ENCODE data around the gene RNF144B.
"Not testable (repeated sequence)": the region's sequence is repeated elsewhere in the genome, so short reads cannot be mapped to it uniquely, and the experiment has no call there.

RNF144B gene

GRCh38 chr6:18352001-18352400, 35.1 kb upstream of the RNF144B start:
- Histone ChIP-seq H3K9me3 (ENCODE audit: control insufficient read depth, insufficient read depth, low read length) (no peaks in the 10 kb centered on the region), H3K4me3 (ENCODE audit: low read length) (no peak overlapping the region), H3K36me3 (ENCODE audit: control insufficient read depth, insufficient read depth, low read length) (no peaks in the 10 kb centered on the region), H3K27ac (ENCODE audit: low read length) (no peak overlapping the region), H3K4me1 (ENCODE audit: control insufficient read depth, insufficient read depth, low read length) (no peaks in the 10 kb centered on the region), H3K27me3 (ENCODE audit: control insufficient read depth, insufficient read depth, low read length) (no peaks in the 10 kb centered on the region)
- no CpG with 5 or more reads among the region's 4 CpGs for WGBS (ENCODE audit: insufficient coverage, insufficient read length)
- no peak for DNase-seq (ENCODE audit: low read depth, low spot score)

- H3K4me1 ChIP-seq (ENCODE audit: control insufficient read depth, insufficient read depth, low read length) = no peaks in the 10 kb centered on the region
- DNase-seq (ENCODE audit: low read depth, low spot score) = no peak
- H3K27me3 ChIP-seq (ENCODE audit: control insufficient read depth, insufficient read depth, low read length) = no peaks in the 10 kb centered on the region
- no CpG with 5 or more reads among the region's 2 CpGs for WGBS (ENCODE audit: insufficient coverage, insufficient read length)
- no peak overlapping the region for H3K4me3 ChIP-seq (ENCODE audit: low read length)
- H3K36me3 ChIP-seq (ENCODE audit: control insufficient read depth, insufficient read depth, low read length) = no peaks in the 10 kb centered on the region
- no peak overlapping the region for H3K27ac ChIP-seq (ENCODE audit: low read length)
- H3K9me3 ChIP-seq (ENCODE audit: control insufficient read depth, insufficient read depth, low read length) = no peaks in the 10 kb centered on the region
Observed at GRCh38 chr6:18352842-18353241, 34.3 kb upstream of the RNF144B start.

- Histone ChIP-seq H3K27me3 (ENCODE audit: control insufficient read depth, insufficient read depth, low read length) (no peaks in the 10 kb centered on the region), H3K27ac (ENCODE audit: low read length) (no peak overlapping the region), H3K4me1 (ENCODE audit: control insufficient read depth, insufficient read depth, low read length) (no peaks in the 10 kb centered on the region), H3K36me3 (ENCODE audit: control insufficient read depth, insufficient read depth, low read length) (no peaks in the 10 kb centered on the region), H3K4me3 (ENCODE audit: low read length) (no peak overlapping the region), H3K9me3 (ENCODE audit: control insufficient read depth, insufficient read depth, low read length) (no peaks in the 10 kb centered on the region)
- no CpG with 5 or more reads among the region's 2 CpGs for WGBS (ENCODE audit: insufficient coverage, insufficient read length)
- DNase-seq (ENCODE audit: low read depth, low spot score) = no peak
Observed at GRCh38 chr6:18353251-18353650, 33.9 kb upstream of the RNF144B start.

GRCh38 chr6:18357546-18357945, 29.6 kb upstream of the RNF144B start:
- not testable (repeated sequence) for H3K9me3 ChIP-seq (ENCODE audit: control insufficient read depth, insufficient read depth, low read length); H3K4me1 ChIP-seq (ENCODE audit: control insufficient read depth, insufficient read depth, low read length); H3K27ac ChIP-seq (ENCODE audit: low read length); H3K4me3 ChIP-seq (ENCODE audit: low read length); DNase-seq (ENCODE audit: low read depth, low spot score); H3K36me3 ChIP-seq (ENCODE audit: control insufficient read depth, insufficient read depth, low read length); H3K27me3 ChIP-seq (ENCODE audit: control insufficient read depth, insufficient read depth, low read length)
- WGBS (ENCODE audit: insufficient coverage, insufficient read length) = no CpG with 5 or more reads among the region's 4 CpGs

GRCh38 chr6:18359237-18359885, 27.8 kb upstream of the RNF144B start:
- no peaks in the 10 kb centered on the region for H3K4me1 ChIP-seq (ENCODE audit: control insufficient read depth, insufficient read depth, low read length)
- no peak overlapping the region for H3K4me3 ChIP-seq (ENCODE audit: low read length)
- DNase-seq (ENCODE audit: low read depth, low spot score) = no peak
- WGBS (ENCODE audit: insufficient coverage, insufficient read length) = no CpG with 5 or more reads among the region's 1 CpG
- no peak overlapping the region for H3K27ac ChIP-seq (ENCODE audit: low read length)
- H3K9me3 ChIP-seq (ENCODE audit: control insufficient read depth, insufficient read depth, low read length) = no peaks in the 10 kb centered on the region
- H3K36me3 ChIP-seq (ENCODE audit: control insufficient read depth, insufficient read depth, low read length) = no peaks in the 10 kb centered on the region
- no peaks in the 10 kb centered on the region for H3K27me3 ChIP-seq (ENCODE audit: control insufficient read depth, insufficient read depth, low read length)

- Histone ChIP-seq H3K9me3 (ENCODE audit: control insufficient read depth, insufficient read depth, low read length) (no peaks in the 10 kb centered on the region), H3K36me3 (ENCODE audit: control insufficient read depth, insufficient read depth, low read length) (no peaks in the 10 kb centered on the region), H3K27ac (ENCODE audit: low read length) (no peak overlapping the region), H3K4me1 (ENCODE audit: control insufficient read depth, insufficient read depth, low read length) (no peaks in the 10 kb centered on the region), H3K27me3 (ENCODE audit: control insufficient read depth, insufficient read depth, low read length) (no peaks in the 10 kb centered on the region), H3K4me3 (ENCODE audit: low read length) (no peak overlapping the region)
- DNase-seq (ENCODE audit: low read depth, low spot score) = no peak
- WGBS (ENCODE audit: insufficient coverage, insufficient read length) = no CpG with 5 or more reads among the region's 1 CpG
Observed at GRCh38 chr6:18360188-18360587, 27.0 kb upstream of the RNF144B start.

GRCh38 chr6:18362058-18362561, 25.0 kb upstream of the RNF144B start:
- no peaks in the 10 kb centered on the region for H3K36me3 ChIP-seq (ENCODE audit: control insufficient read depth, insufficient read depth, low read length)
- no peak overlapping the region for H3K4me3 ChIP-seq (ENCODE audit: low read length)
- H3K4me1 ChIP-seq (ENCODE audit: control insufficient read depth, insufficient read depth, low read length) = no peaks in the 10 kb centered on the region
- H3K27ac ChIP-seq (ENCODE audit: low read length) = no peak overlapping the region
- DNase-seq (ENCODE audit: low read depth, low spot score) = no peak
- no peaks in the 10 kb centered on the region for H3K27me3 ChIP-seq (ENCODE audit: control insufficient read depth, insufficient read depth, low read length)
- no peaks in the 10 kb centered on the region for H3K9me3 ChIP-seq (ENCODE audit: control insufficient read depth, insufficient read depth, low read length)
- no CpG with 5 or more reads among the region's 2 CpGs for WGBS (ENCODE audit: insufficient coverage, insufficient read length)

- no peaks in the 10 kb centered on the region for H3K36me3 ChIP-seq (ENCODE audit: control insufficient read depth, insufficient read depth, low read length)
- H3K27ac ChIP-seq (ENCODE audit: low read length) = no peak overlapping the region
- no peak for DNase-seq (ENCODE audit: low read depth, low spot score)
- WGBS (ENCODE audit: insufficient coverage, insufficient read length) = no CpG with 5 or more reads among the region's 5 CpGs
- no peaks in the 10 kb centered on the region for H3K4me1 ChIP-seq (ENCODE audit: control insufficient read depth, insufficient read depth, low read length)
- H3K4me3 ChIP-seq (ENCODE audit: low read length) = no peak overlapping the region
- H3K27me3 ChIP-seq (ENCODE audit: control insufficient read depth, insufficient read depth, low read length) = no peaks in the 10 kb centered on the region
- H3K9me3 ChIP-seq (ENCODE audit: control insufficient read depth, insufficient read depth, low read length) = no peaks in the 10 kb centered on the region
Observed at GRCh38 chr6:18363746-18364145, 23.4 kb upstream of the RNF144B start.

GRCh38 chr6:18364561-18364960, 22.6 kb upstream of the RNF144B start:
- no CpG with 5 or more reads among the region's 2 CpGs for WGBS (ENCODE audit: insufficient coverage, insufficient read length)
- H3K27me3 ChIP-seq (ENCODE audit: control insufficient read depth, insufficient read depth, low read length); H3K27ac ChIP-seq (ENCODE audit: low read length); H3K4me3 ChIP-seq (ENCODE audit: low read length); H3K4me1 ChIP-seq (ENCODE audit: control insufficient read depth, insufficient read depth, low read length); H3K36me3 ChIP-seq (ENCODE audit: control insufficient read depth, insufficient read depth, low read length); DNase-seq (ENCODE audit: low read depth, low spot score); H3K9me3 ChIP-seq (ENCODE audit: control insufficient read depth, insufficient read depth, low read length): not testable (repeated sequence)

GRCh38 chr6:18367371-18367770, 19.8 kb upstream of the RNF144B start:
- DNase-seq (ENCODE audit: low read depth, low spot score) = no peak
- no peak overlapping the region; the same call in 1 of the 2 replicates for H3K4me3 ChIP-seq (ENCODE audit: low read length)
- H3K4me1 ChIP-seq (ENCODE audit: control insufficient read depth, insufficient read depth, low read length) = no peaks in the 10 kb centered on the region
- H3K36me3 ChIP-seq (ENCODE audit: control insufficient read depth, insufficient read depth, low read length) = no peaks in the 10 kb centered on the region
- WGBS (ENCODE audit: insufficient coverage, insufficient read length) = no CpG with 5 or more reads among the region's 11 CpGs
- no peaks in the 10 kb centered on the region for H3K9me3 ChIP-seq (ENCODE audit: control insufficient read depth, insufficient read depth, low read length)
- H3K27ac ChIP-seq (ENCODE audit: low read length) = no peak overlapping the region
- no peaks in the 10 kb centered on the region for H3K27me3 ChIP-seq (ENCODE audit: control insufficient read depth, insufficient read depth, low read length)

Measured in iPS DF 6.9 (cell line).